ENCODE results near the gene PIP5K1B. TPM values are rescaled to one million over a fixed set of nuclear protein-coding genes. Genes with fewer than 3 reads are reported as not detected.
"Not testable (repeated sequence)": the region's sequence is repeated elsewhere in the genome, so short reads cannot be mapped to it uniquely, and the experiment has no call there.

PIP5K1B gene
- total RNA-seq, 1 experiment from 2014 or later = not detected

GRCh38 chr9:68983522-68984424, 278.7 kb downstream of the PIP5K1B start:
- no TSS peak for BruUV-seq (replicated peaks)
- Histone ChIP-seq H3K79me2 (ENCODE audit: low read length) (no peaks in the 10 kb centered on the region), H3K9ac (ENCODE audit: low read length) (no peak overlapping the region), H4K20me1 (ENCODE audit: low read length) (no peaks in the 10 kb centered on the region), H3K9me3 (ENCODE audit: low read length) (no peaks in the 10 kb centered on the region), H3K27ac (ENCODE audit: low read length) (no peak overlapping the region), H3F3A (ENCODE audit: low read length, unreplicated experiment) (no peaks in the 10 kb centered on the region), H3K36me3 (ENCODE audit: low read depth, low read length) (no peaks in the 10 kb centered on the region), H3K4me1 (ENCODE audit: insufficient read depth, low read length) (no peaks in the 10 kb centered on the region), H3K9me2 (replicated peaks; ENCODE audit: low read length) (no peaks in the 10 kb centered on the region), H2AFZ (ENCODE audit: low read length) (no peak overlapping the region), H3K4me2 (ENCODE audit: low read length) (no peak overlapping the region), H3K27me3 (ENCODE audit: low read length) (no peaks in the 10 kb centered on the region), H3K4me3 (ENCODE audit: low read length) (no peak overlapping the region)
- TF ChIP-seq EZH2phosphoT487 (IDR thresholded peaks at IDR 0.05; ENCODE audit: borderline replicate concordance, low read length) = no peak
- TF ChIP-seq EZH2 (IDR thresholded peaks at IDR 0.05; ENCODE audit: low read length, unreplicated experiment) = no peak
- no peak for TF ChIP-seq CTCF (conservative IDR thresholded peaks at IDR 0.05; ENCODE audit: low read depth, low read length)
- ChIA-PET CTCF (no interaction called here), POLR2A (ENCODE audit: unreplicated experiment) (no interaction called here)
- no peak for ATAC-seq
- no peak for DNase-seq
- intact Hi-C loops (cut with micrococcal nuclease) = no loop called here

DNA sequence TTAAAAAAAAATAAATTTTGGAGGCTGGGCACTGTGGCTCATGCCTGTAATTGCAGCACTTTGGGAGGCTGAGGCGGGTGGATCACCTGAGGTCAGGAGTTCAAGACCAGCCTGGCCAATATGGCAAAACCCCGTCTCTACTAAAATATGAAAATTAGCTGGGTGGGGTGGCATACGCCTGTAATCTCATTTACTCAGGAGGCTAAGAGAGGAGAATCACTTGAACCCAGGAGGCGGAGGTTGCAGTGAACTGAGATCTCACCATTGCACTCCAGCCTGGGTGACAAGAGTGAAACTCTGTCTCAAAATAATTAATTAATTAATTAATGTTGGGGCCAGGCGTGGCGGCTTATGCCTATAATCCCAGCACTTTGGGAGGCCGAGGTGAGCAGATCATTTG, 281.9 kb downstream of the PIP5K1B start:
- H4K20me1 ChIP-seq (ENCODE audit: low read length); H3K79me2 ChIP-seq (ENCODE audit: low read length); CTCF ChIA-PET; H3K4me3 ChIP-seq (ENCODE audit: low read length); ATAC-seq; BruUV-seq (replicated peaks); H3K27me3 ChIP-seq (ENCODE audit: low read length); intact Hi-C loops (cut with micrococcal nuclease); H3K36me3 ChIP-seq (ENCODE audit: low read depth, low read length); POLR2A ChIA-PET (ENCODE audit: unreplicated experiment); DNase-seq; H3K4me2 ChIP-seq (ENCODE audit: low read length); H3K27ac ChIP-seq (ENCODE audit: low read length); H3K9ac ChIP-seq (ENCODE audit: low read length); H3K4me1 ChIP-seq (ENCODE audit: insufficient read depth, low read length); H3K9me2 ChIP-seq (replicated peaks; ENCODE audit: low read length); H3K9me3 ChIP-seq (ENCODE audit: low read length); H3F3A ChIP-seq (ENCODE audit: low read length, unreplicated experiment); H2AFZ ChIP-seq (ENCODE audit: low read length): not testable (repeated sequence)

- no peak overlapping the region for H3K4me2 ChIP-seq (ENCODE audit: low read length)
- no peak overlapping the region for H3K4me3 ChIP-seq (ENCODE audit: low read length)
- POLR2A ChIA-PET (ENCODE audit: unreplicated experiment) = no interaction called here
- H3K36me3 ChIP-seq (ENCODE audit: low read depth, low read length) = no peaks in the 10 kb centered on the region
- H3F3A ChIP-seq (ENCODE audit: low read length, unreplicated experiment) = no peaks in the 10 kb centered on the region
- no peak overlapping the region for H3K27ac ChIP-seq (ENCODE audit: low read length)
- H4K20me1 ChIP-seq (ENCODE audit: low read length) = no peaks in the 10 kb centered on the region
- no peak for ATAC-seq
- intact Hi-C loops (cut with micrococcal nuclease) = no loop called here
- no peaks in the 10 kb centered on the region for H3K4me1 ChIP-seq (ENCODE audit: insufficient read depth, low read length)
- H3K27me3 ChIP-seq (ENCODE audit: low read length) = peaks cover 6% of the 10 kb centered on the region
- H3K79me2 ChIP-seq (ENCODE audit: low read length) = no peaks in the 10 kb centered on the region
- no peak for TF ChIP-seq EZH2 (IDR thresholded peaks at IDR 0.05; ENCODE audit: low read length, unreplicated experiment)
- TF ChIP-seq CTCF (conservative IDR thresholded peaks at IDR 0.05; ENCODE audit: low read depth, low read length) = no peak
- TF ChIP-seq EZH2phosphoT487 (IDR thresholded peaks at IDR 0.05; ENCODE audit: borderline replicate concordance, low read length) = no peak
- BruUV-seq (replicated peaks) = no TSS peak
- no peak for DNase-seq
- no peak overlapping the region for H3K9ac ChIP-seq (ENCODE audit: low read length)
- H3K9me3 ChIP-seq (ENCODE audit: low read length) = no peaks in the 10 kb centered on the region
- H3K9me2 ChIP-seq (replicated peaks; ENCODE audit: low read length) = no peaks in the 10 kb centered on the region
- CTCF ChIA-PET = no interaction called here
- H2AFZ ChIP-seq (ENCODE audit: low read length) = no peak overlapping the region
Measured at GRCh38 chr9:68991457-68991856, 286.4 kb downstream of the PIP5K1B start.

Data from PC-3 (cell line).